ENCODE data around the gene HIPK3. TPM values are rescaled to one million over a fixed set of nuclear protein-coding genes. Genes with fewer than 3 reads are reported as not detected.
A peak's percentile ranks its signal among the peaks of the same experiment; 100 is the strongest.

Gene HIPK3
- total and polyA plus RNA-seq, 10 of the 15 experiments (the other 5 are each of a cell fraction or from before 2014, with no cell fraction given) = 3.4 to 26.5 (median 13.6) TPM

GRCh38 chr11:33383075-33383919 lies 126.1 kb downstream of the HIPK3 start (continued):
- no peak for TF ChIP-seq PRDM15 (CRISPR knock-in tag; IDR thresholded peaks at IDR 0.05)
- no peak for TF ChIP-seq GATAD2B (conservative IDR thresholded peaks at IDR 0.05; ENCODE audit: low read depth)
- TF ChIP-seq SKIL (IDR thresholded peaks at IDR 0.05; ENCODE audit: low read depth, poor library complexity, severe bottlenecking) = no peak
- peak; percentile 91 for TF ChIP-seq JUNB (IDR thresholded peaks at IDR 0.05)
- TF ChIP-seq CBX3 (IDR thresholded peaks at IDR 0.05; ENCODE audit: borderline replicate concordance, low read depth) = no peak
- TF ChIP-seq ZNF274 (IDR thresholded peaks at IDR 0.05; ENCODE audit: insufficient read depth, insufficient read length) = no peak
- TF ChIP-seq MYC (IDR thresholded peaks at IDR 0.05; ENCODE audit: insufficient read depth, insufficient read length, insufficient replicate concordance, low read length, severe bottlenecking) = no peak
- TF ChIP-seq FOXM1 (IDR thresholded peaks at IDR 0.05; ENCODE audit: low read depth, low read length) = peak; percentile 72; the same call in 1 of the 2 replicates
- TF ChIP-seq MTA2 (IDR thresholded peaks at IDR 0.05; ENCODE audit: low read depth) = peak; percentile 89
- no peak for TF ChIP-seq POU2F2 (IDR thresholded peaks at IDR 0.05; ENCODE audit: borderline replicate concordance, low read depth, low read length)
- peak; percentile 24; the same call in 1 of the 2 replicates for TF ChIP-seq NR2F1 (conservative IDR thresholded peaks at IDR 0.05)
- no peak for TF ChIP-seq RBBP5 (conservative IDR thresholded peaks at IDR 0.05)
- peak; percentile 72; the same call in 1 of the 2 replicates for TF ChIP-seq BCL11A (IDR thresholded peaks at IDR 0.05; ENCODE audit: low read depth, low read length)
- TF ChIP-seq TCF7 (IDR thresholded peaks at IDR 0.05; ENCODE audit: borderline replicate concordance) = 0 out of 2 replicates have a peak, but pooled peaks have one; percentile 13
- TF ChIP-seq CBFB (IDR thresholded peaks at IDR 0.05; ENCODE audit: low read depth) = peak; percentile 48
- no peak for TF ChIP-seq PAX8 (IDR thresholded peaks at IDR 0.05)
- no peak for TF ChIP-seq FOS (IDR thresholded peaks at IDR 0.05; ENCODE audit: borderline replicate concordance, extremely low read depth, insufficient read length)
- no peak for TF ChIP-seq HDAC6 (IDR thresholded peaks at IDR 0.05; ENCODE audit: unreplicated experiment)
- no peak for TF ChIP-seq ZNF217 (IDR thresholded peaks at IDR 0.05)
- TF ChIP-seq JUND (IDR thresholded peaks at IDR 0.05; ENCODE audit: low read depth, low read length) = no peak
- TF ChIP-seq NFIC (IDR thresholded peaks at IDR 0.05; ENCODE audit: low read depth, low read length) = peak; percentile 92
- TF ChIP-seq YY1 (IDR thresholded peaks at IDR 0.05; ENCODE audit: low read depth, low read length) = 0 out of 2 replicates have a peak, but pooled peaks have one; percentile 11
- TF ChIP-seq SUPT20H (IDR thresholded peaks at IDR 0.05; ENCODE audit: borderline replicate concordance, control insufficient read depth, low read depth, low read length) = no peak
- peak; percentile 93 to 94 for TF ChIP-seq IKZF2 (IDR thresholded peaks at IDR 0.05)
